IMR-90 (cell line): Measurements from ENCODE around the gene NOSTRIN. TPM values are rescaled to one million over a fixed set of nuclear protein-coding genes. Genes with fewer than 3 reads are reported as not detected.

Source experiments
- ATAC-seq: fragments of 200-7000 bp; cut with Tn5 transposase; 2 replicates; pipeline ENCODE4 v1.9.1; 2020; ENCODE audit warnings: low read depth, mild to moderate bottlenecking, moderate library complexity
- Bru-seq: library from RNA; stranded (reverse); fragments of 400-500 nt; gene quantifications from one replicate; lab custom pipeline; 2021; lab: Mats Ljungman, UMichigan
- BruChase-seq, 2 experiments: library from RNA; stranded (reverse); fragments of 400-500 nt; gene quantifications; one replicate each; lab custom pipeline; 2021; lab: Mats Ljungman, UMichigan
- BruUV-seq: library from RNA; stranded (reverse); fragments of 400-500 nt; replicated peaks from 2 replicates; lab custom pipeline; 2021; lab: Mats Ljungman, UMichigan
- CTCF ChIA-PET: fragments of 300-600 bp; formaldehyde crosslinking; extraction: SDS; loops from one replicate; lab custom pipeline; 2021; ENCODE audit warnings: antibody characterized with exemption; lab: Yijun Ruan, JAX
- POLR2A ChIA-PET: fragments of 300-600 bp; sonication (Branson Sonifier 250); formaldehyde crosslinking; loops from one replicate; lab custom pipeline; 2022; ENCODE audit warnings: antibody characterized with exemption; ENCODE audit not compliant: unreplicated experiment; lab: Charles Lee
- DNase-seq: peaks from one replicate; pipeline ENCODE4 v3.0.0; 2013
- H2AFZ ChIP-seq: replicated peaks from 2 replicates; pipeline ENCODE3; 2013; ENCODE audit warnings: low read length, mild to moderate bottlenecking; ENCODE audit not compliant: poor library complexity
- H2AK5ac ChIP-seq: 2 replicates; pipeline ENCODE4 v1.6.1; 2013; ENCODE audit warnings: low read depth, low read length, inconsistent platforms
- H2AK9ac ChIP-seq: replicated peaks from 2 replicates; pipeline ENCODE3; 2013; ENCODE audit warnings: mild to moderate bottlenecking, low read depth, low read length, moderate library complexity; ENCODE audit not compliant: poor library complexity
- H2BK120ac ChIP-seq: 2 replicates; pipeline ENCODE4 v1.6.1; 2013; ENCODE audit warnings: low read depth, low read length, inconsistent platforms
- H2BK15ac ChIP-seq: 3 replicates; pipeline ENCODE4 v1.6.1; 2013; ENCODE audit warnings: low read depth, low read length, inconsistent platforms
- H2BK20ac ChIP-seq: 2 replicates; pipeline ENCODE4 v1.6.1; 2013; ENCODE audit warnings: low read depth, mild to moderate bottlenecking, inconsistent platforms, low read length, moderate library complexity
- H2BK5ac ChIP-seq: 2 replicates; pipeline ENCODE4 v1.6.1; 2013; ENCODE audit warnings: mild to moderate bottlenecking, low read depth, low read length, inconsistent platforms; ENCODE audit not compliant: poor library complexity, severe bottlenecking
- H3K14ac ChIP-seq: replicated peaks from 2 replicates; pipeline ENCODE4 v1.6.1; 2013; ENCODE audit warnings: low read depth, low read length, inconsistent platforms
- H3K18ac ChIP-seq: 2 replicates; pipeline ENCODE4 v1.6.1; 2013; ENCODE audit warnings: low read depth, low read length, control low read depth
- H3K23ac ChIP-seq: 2 replicates; pipeline ENCODE4 v1.6.1; 2013; ENCODE audit warnings: low read depth, low read length, inconsistent platforms
- H3K27ac ChIP-seq: 2 replicates; pipeline ENCODE4 v1.5.1; 2013; ENCODE audit warnings: mild to moderate bottlenecking, control low read depth, low read length; ENCODE audit not compliant: insufficient read depth
- H3K27me3 ChIP-seq: 2 replicates; pipeline ENCODE4 v1.6.1; 2013; ENCODE audit warnings: low read length; ENCODE audit not compliant: control insufficient read depth, insufficient read depth
- H3K36me3 ChIP-seq: 2 replicates; pipeline ENCODE4 v1.6.1; 2013; ENCODE audit warnings: low read length, mixed read lengths; ENCODE audit not compliant: control insufficient read depth, insufficient read depth
- H3K4ac ChIP-seq: 2 replicates; pipeline ENCODE4 v1.6.1; 2013; ENCODE audit warnings: low read depth, low read length, inconsistent platforms
- H3K4me1 ChIP-seq: 2 replicates; pipeline ENCODE4 v1.6.1; 2013; ENCODE audit warnings: low read length, mixed read lengths; ENCODE audit not compliant: control insufficient read depth, insufficient read depth
- H3K4me2 ChIP-seq: 2 replicates; pipeline ENCODE4 v1.6.1; 2013; ENCODE audit warnings: low read depth, mild to moderate bottlenecking, control low read depth, low read length, moderate library complexity
- H3K4me3 ChIP-seq: 2 replicates; pipeline ENCODE4 v1.5.1; 2013; ENCODE audit warnings: low read depth, mild to moderate bottlenecking, control low read depth, low read length, moderate library complexity; ENCODE audit not compliant: insufficient read depth
- H3K56ac ChIP-seq: 2 replicates; pipeline ENCODE4 v1.6.1; 2013; ENCODE audit warnings: low read length, inconsistent platforms; ENCODE audit not compliant: insufficient read depth; ENCODE audit errors: extremely low read depth
- H3K79me1 ChIP-seq, 2 experiments: 2 replicates each; pipeline ENCODE4 v1.6.1; 2013; ENCODE audit warnings: low read length in 2 of 2, inconsistent platforms in 1 of 2, low read depth in 1 of 2
- H3K9ac ChIP-seq: 2 replicates; pipeline ENCODE4 v1.6.1; 2013; ENCODE audit warnings: low read depth, low read length, control low read depth
- H3K9me1 ChIP-seq: 2 replicates; pipeline ENCODE4 v1.6.1; 2013; ENCODE audit warnings: low read length, inconsistent platforms; ENCODE audit not compliant: insufficient read depth
- H3K9me3 ChIP-seq: 2 replicates; pipeline ENCODE4 v1.6.1; 2013; ENCODE audit warnings: low read length; ENCODE audit not compliant: control insufficient read depth, insufficient read depth
- H4K20me1 ChIP-seq: 2 replicates; pipeline ENCODE4 v1.6.1; 2013; ENCODE audit warnings: low read length, inconsistent platforms; ENCODE audit not compliant: insufficient read depth
- H4K5ac ChIP-seq: 2 replicates; pipeline ENCODE4 v1.6.1; 2013; ENCODE audit warnings: mild to moderate bottlenecking, low read depth, low read length, control low read depth
- H4K8ac ChIP-seq, 2 experiments: 2 replicates each; pipeline ENCODE4 v1.6.1; 2013; ENCODE audit warnings: low read depth in 2 of 2, low read length in 2 of 2, control low read depth in 1 of 2, inconsistent platforms in 1 of 2
- H4K91ac ChIP-seq: 2 replicates; pipeline ENCODE4 v1.6.1; 2013; ENCODE audit warnings: low read depth, low read length, inconsistent platforms; ENCODE audit not compliant: insufficient read depth
- CEBPB ChIP-seq: IDR thresholded peaks from 2 replicates; pipeline ENCODE4 v1.6.1; 2012; ENCODE audit warnings: low read depth, low read length, improper control_type of control experiment
- CHD1 ChIP-seq: IDR thresholded peaks from 2 replicates; pipeline ENCODE4 v1.6.1; 2012; ENCODE audit warnings: low read depth, low read length, improper control_type of control experiment
- FOS ChIP-seq: fragments of 150-350 bp; IDR thresholded peaks from 2 replicates; pipeline ENCODE4 v1.6.1; 2016; ENCODE audit warnings: low read depth, low read length
- MAZ ChIP-seq: IDR thresholded peaks from 2 replicates; pipeline ENCODE4 v1.6.1; 2012; ENCODE audit warnings: low read depth, mild to moderate bottlenecking, low read length, improper control_type of control experiment, moderate library complexity, borderline replicate concordance
- MXI1 ChIP-seq: IDR thresholded peaks from 2 replicates; pipeline ENCODE4 v1.6.1; 2012; ENCODE audit warnings: low read depth, mild to moderate bottlenecking, low read length, moderate library complexity, borderline replicate concordance
- NFE2L2 ChIP-seq: fragments of 150-350 bp; IDR thresholded peaks from 2 replicates; pipeline ENCODE4 v1.6.1; 2016; ENCODE audit warnings: low read depth, mild to moderate bottlenecking, low read length
- POLR2A ChIP-seq: IDR thresholded peaks from 2 replicates; pipeline ENCODE4 v1.6.1; 2012; ENCODE audit warnings: mild to moderate bottlenecking, low read depth, low read length
- SMC3 ChIP-seq: fragments of 150-350 bp; IDR thresholded peaks from 2 replicates; pipeline ENCODE4 v1.6.1; 2016; ENCODE audit warnings: low read depth, mild to moderate bottlenecking, antibody characterized with exemption, low read length, moderate library complexity
- WGBS, 2 experiments: methylation state at CpG; one replicate each; pipeline versions ENCODE4 v1.1.5 to v1.1.7; 2013; ENCODE audit warnings: missing lambda C conversion rate in 2 of 2; ENCODE audit not compliant: insufficient read length in 1 of 2; ENCODE audit errors: extremely low coverage in 2 of 2; 5-methylcytosine and 5-hydroxymethylcytosine counted together
- dilution Hi-C: fragments of 300-500 bp; cut with HindIII; formaldehyde crosslinking; loops from one replicate; pipeline ENCODE4 v1.14.3; 2018; ENCODE audit warnings: low sequenced_read_pairs; ENCODE audit not compliant: unreplicated experiment
- in situ Hi-C: fragments of 300-500 bp; cut with MboI; formaldehyde crosslinking; loops from 3 replicates; pipeline ENCODE4 v1.14.3; 2019; ENCODE audit warnings: low sequenced_read_pairs, inconsistent platforms, mixed read lengths
- intact Hi-C: fragments of 100-400 bp; cut with micrococcal nuclease; formaldehyde crosslinking; loops from 2 replicates; pipeline ENCODE4 v1.10.0; 2022
- long read RNA-seq: library from polyadenylated mRNA; unstranded; transcript quantifications from one replicate; pipeline ENCODE4 v2.0.0, GENCODE V29; 2021; ENCODE audit not compliant: unreplicated experiment
- polyA plus RNA-seq, 3 experiments: library from polyadenylated mRNA; depleted of rRNA; stranded (reverse); fragments of >200 nt; gene quantifications; 2 replicates each; pipeline ENCODE4 v1.2.3, GENCODE V29; 2012; ENCODE audit warnings: low replicate concordance in 1 of 3
- total RNA-seq: library from RNA; depleted of rRNA; stranded (reverse); fragments of >200 nt; gene quantifications from 2 replicates; pipeline ENCODE4 v1.2.3, GENCODE V29; 2012; rRNA removed
- TF ChIP-seq, protein P1 (sequence below): fragments of 150-350 bp; IDR thresholded peaks from 2 replicates; pipeline ENCODE4 v1.6.1; 2016; ENCODE audit warnings: low read depth, mild to moderate bottlenecking, low read length, moderate library complexity, borderline replicate concordance
- TF ChIP-seq, protein P2 (sequence below): fragments of 150-350 bp; IDR thresholded peaks from 2 replicates; pipeline ENCODE4 v1.6.1; 2017; ENCODE audit warnings: mild to moderate bottlenecking, antibody characterized with exemption, low read length, low read depth

Gene NOSTRIN, protein sequence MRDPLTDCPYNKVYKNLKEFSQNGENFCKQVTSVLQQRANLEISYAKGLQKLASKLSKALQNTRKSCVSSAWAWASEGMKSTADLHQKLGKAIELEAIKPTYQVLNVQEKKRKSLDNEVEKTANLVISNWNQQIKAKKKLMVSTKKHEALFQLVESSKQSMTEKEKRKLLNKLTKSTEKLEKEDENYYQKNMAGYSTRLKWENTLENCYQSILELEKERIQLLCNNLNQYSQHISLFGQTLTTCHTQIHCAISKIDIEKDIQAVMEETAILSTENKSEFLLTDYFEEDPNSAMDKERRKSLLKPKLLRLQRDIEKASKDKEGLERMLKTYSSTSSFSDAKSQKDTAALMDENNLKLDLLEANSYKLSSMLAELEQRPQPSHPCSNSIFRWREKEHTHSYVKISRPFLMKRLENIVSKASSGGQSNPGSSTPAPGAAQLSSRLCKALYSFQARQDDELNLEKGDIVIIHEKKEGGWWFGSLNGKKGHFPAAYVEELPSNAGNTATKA
- total RNA-seq: under 0.01 and 0.18 TPM in 2 replicates
- 0.15 TPM in 1 of 2 replicates, not detected in the other for polyA plus RNA-seq (2012; rRNA removed)
- polyA plus RNA-seq (2012; cell fraction: cytosol; rRNA removed): not detected in 2 replicates
- 0.07 TPM in 1 of 2 replicates, not detected in the other for polyA plus RNA-seq (2012; cell fraction: nucleus; rRNA removed; ENCODE audit: low replicate concordance)
- percentile 17 among the genes with signal in this experiment for Bru-seq, nascent RNA
- BruChase-seq, experiment 1, labeled RNA remaining after a 6-hour chase: percentile 11 among the genes with signal in this experiment
- percentile 9 among the genes with signal in this experiment for BruChase-seq, experiment 2, labeled RNA remaining after a 2-hour chase
- long read RNA-seq: 0 reads

DNA sequence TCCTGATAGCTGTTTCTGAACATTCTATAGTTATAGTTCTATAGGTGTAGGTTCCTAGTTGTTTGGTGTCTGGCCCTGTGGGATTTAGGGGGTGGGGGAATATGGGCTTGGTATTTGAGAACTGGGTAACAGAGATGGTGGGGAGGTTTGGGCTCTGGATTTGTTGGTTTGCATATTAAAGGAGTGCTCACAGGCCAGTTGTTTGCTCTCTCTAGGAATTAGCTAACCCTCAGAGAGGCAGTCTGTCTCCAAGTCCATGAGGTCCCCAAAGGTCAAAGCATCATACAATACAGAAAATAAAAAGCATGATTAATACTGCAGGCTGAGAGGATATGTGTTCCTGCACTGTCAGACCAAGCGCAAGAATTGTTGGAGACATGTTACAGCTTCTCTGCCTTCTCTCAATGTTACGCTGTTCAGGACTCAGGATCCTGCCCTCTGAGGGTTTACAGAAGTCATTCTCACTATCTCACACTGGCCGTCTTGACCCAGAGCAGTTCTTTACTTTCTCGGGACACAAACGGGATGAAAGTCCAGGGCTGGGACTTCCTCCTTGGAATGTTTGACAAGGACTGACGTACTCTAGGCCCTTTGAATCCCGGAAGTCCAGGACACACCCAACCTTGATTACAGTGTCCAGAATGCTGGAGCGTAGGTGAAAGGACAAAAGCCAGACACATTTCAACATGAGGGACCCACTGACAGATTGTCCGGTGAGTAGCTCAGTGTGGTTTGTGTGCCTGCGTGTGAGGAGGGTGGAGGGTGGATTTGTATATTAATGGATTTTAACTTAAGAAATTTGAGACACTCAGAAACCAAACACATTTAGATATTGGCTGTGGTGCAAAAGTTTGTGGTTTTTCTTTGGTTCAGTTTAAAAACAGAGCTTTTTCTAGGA, at the start of gene NOSTRIN:
TSS of gene NOSTRIN (plus strand) at position 677 of the 898 bp plus-strand sequence. CDS start at position 687, 10 bp downstream.
- ChIA-PET CTCF (interaction anchor here (0.6 kb wide), 1 partner anchor 144 kb away, joined by 3 read pairs; no protein-coding TSS in a partner anchor), POLR2A (no interaction called here)
- Histone ChIP-seq H3K79me1 (no peaks in the 10 kb centered on the region), H3K4me3 (no peak within 1 kb of the TSS), H4K91ac (no peak within 1 kb of the TSS), H4K5ac (no peak within 1 kb of the TSS; the same call in 1 of the 2 replicates), H3K27ac (no peak within 1 kb of the TSS; the same call in 1 of the 2 replicates), H4K8ac (0 out of 4 replicates have a peak within 1 kb of the TSS, but pooled peaks of 1 of the 2 experiments have one; percentile 4), H3K18ac (peak within 1 kb of the TSS; percentile 7; the same call in 1 of the 2 replicates), H3K4ac (no peak within 1 kb of the TSS; the same call in 1 of the 2 replicates), H2BK5ac (no peak within 1 kb of the TSS), H3K9ac (no peak within 1 kb of the TSS), H3K9me1 (no peaks in the 10 kb centered on the region), H3K4me1 (peaks cover 5% of the 10 kb centered on the region; the same call in 1 of the 2 replicates), H3K56ac (no peak within 1 kb of the TSS), H2AK9ac (no peak within 1 kb of the TSS), H2BK120ac (no peak within 1 kb of the TSS), H2BK15ac (no peak within 1 kb of the TSS), H2BK20ac (no peak within 1 kb of the TSS), H3K14ac (no peak within 1 kb of the TSS), H2AK5ac (no peak within 1 kb of the TSS), H4K20me1 (no peaks in the 10 kb centered on the region), H3K9me3 (no peaks in the 10 kb centered on the region), H3K23ac (no peak within 1 kb of the TSS), H3K4me2 (peak within 1 kb of the TSS; percentile 66), H3K36me3 (no peaks in the 10 kb centered on the region), H2AFZ (peak within 1 kb of the TSS; percentile 75), H3K27me3 (no peaks in the 10 kb centered on the region; the same call in 1 of the 2 replicates)
- in situ Hi-C loops (no loop called here), dilution Hi-C loops (no loop called here), intact Hi-C loops (no loop called here)
- ATAC-seq (peak; percentile 70), DNase-seq (peak; percentile 48)
- WGBS, 2 experiments: 100% methylated on average over 1 of the region's 10 CpGs; no CpG with 5 or more reads in 1 of the 2 experiments
- no TSS peak for BruUV-seq
- TF ChIP-seq SMC3 (no peak), MXI1 (no peak), CHD1 (no peak), POLR2A (no peak), CEBPB (no peak), NFE2L2 (no peak), MAZ (no peak), FOS (no peak)
- TF ChIP-seq, protein P1, sequence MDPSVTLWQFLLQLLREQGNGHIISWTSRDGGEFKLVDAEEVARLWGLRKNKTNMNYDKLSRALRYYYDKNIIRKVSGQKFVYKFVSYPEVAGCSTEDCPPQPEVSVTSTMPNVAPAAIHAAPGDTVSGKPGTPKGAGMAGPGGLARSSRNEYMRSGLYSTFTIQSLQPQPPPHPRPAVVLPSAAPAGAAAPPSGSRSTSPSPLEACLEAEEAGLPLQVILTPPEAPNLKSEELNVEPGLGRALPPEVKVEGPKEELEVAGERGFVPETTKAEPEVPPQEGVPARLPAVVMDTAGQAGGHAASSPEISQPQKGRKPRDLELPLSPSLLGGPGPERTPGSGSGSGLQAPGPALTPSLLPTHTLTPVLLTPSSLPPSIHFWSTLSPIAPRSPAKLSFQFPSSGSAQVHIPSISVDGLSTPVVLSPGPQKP: no peak
- TF ChIP-seq, protein P2, sequence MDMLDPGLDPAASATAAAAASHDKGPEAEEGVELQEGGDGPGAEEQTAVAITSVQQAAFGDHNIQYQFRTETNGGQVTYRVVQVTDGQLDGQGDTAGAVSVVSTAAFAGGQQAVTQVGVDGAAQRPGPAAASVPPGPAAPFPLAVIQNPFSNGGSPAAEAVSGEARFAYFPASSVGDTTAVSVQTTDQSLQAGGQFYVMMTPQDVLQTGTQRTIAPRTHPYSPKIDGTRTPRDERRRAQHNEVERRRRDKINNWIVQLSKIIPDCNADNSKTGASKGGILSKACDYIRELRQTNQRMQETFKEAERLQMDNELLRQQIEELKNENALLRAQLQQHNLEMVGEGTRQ: no peak
